ENCODE data around the gene SDK1.
A peak's percentile ranks its signal among the peaks of the same experiment; 100 is the strongest.

Gene SDK1

DNA sequence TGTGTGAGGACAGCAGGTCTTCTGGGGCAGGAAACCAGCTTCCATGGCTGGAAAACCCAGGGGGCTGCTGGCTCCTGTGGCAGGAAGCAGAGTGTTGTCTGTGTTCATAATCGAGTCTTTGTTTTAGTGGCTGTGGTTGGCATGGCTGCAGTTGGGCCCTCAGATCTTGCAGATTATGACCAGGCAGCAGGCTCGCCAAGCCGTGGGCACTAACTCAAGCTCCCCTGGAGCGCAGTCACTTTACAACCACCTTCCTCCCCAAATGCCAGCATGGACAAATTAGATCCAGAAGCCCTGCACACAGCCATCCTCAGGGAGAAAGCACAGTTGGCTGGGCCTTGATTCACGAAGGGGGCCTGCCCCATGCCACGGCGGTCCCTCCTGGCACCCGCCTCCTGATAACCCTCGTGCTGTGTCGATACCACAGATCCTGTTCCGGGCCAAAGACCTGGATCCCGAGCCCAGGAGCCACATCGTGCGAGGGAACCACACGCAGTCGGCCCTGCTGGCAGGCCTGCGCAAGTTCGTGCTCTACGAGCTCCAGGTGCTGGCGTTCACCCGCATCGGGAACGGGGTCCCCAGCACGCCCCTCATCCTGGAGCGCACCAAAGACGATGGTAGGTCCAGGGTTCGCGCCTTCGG, 828.5 kb downstream of the SDK1 start:
- no peak for DNase-seq

DNA sequence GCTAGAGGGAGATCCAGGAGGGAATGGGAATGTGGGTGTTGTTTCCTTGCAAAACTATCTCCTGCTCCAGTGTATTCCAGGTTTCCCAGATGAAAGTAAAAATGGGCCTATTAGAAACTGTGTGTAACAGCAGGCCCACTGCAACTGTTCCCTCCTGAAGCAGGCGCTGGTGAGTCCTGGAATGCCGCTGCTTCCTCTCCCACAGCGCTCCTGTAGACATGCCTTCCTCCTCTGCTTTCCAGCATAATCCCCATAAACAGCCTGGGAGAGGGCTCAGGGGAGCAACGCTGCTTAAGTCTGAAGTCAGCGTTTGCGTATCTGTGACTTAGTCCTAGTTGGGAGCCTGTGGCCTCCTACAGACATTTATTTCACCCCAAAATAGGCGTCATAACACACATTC, 830.0 kb downstream of the SDK1 start:
- peak; percentile 30 for DNase-seq

DNA sequence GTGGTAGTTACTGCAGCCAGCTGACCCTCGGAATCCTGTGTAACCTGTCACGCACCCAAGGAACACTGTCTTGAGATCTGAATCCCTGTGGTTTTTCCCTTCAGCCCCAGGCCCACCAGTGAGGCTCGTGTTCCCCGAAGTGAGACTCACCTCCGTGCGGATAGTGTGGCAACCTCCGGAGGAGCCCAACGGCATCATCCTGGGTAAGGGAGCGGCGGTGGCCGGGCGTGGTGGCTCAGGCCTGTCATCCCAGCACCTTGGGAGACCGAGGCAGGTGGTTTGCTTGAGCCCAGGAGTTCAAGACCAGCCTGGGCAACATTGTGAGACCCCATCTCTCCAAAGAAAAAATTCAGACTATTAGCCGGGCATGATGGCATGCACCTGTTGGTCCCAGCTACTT, 831.2 kb downstream of the SDK1 start:
- no peak for DNase-seq

DNA sequence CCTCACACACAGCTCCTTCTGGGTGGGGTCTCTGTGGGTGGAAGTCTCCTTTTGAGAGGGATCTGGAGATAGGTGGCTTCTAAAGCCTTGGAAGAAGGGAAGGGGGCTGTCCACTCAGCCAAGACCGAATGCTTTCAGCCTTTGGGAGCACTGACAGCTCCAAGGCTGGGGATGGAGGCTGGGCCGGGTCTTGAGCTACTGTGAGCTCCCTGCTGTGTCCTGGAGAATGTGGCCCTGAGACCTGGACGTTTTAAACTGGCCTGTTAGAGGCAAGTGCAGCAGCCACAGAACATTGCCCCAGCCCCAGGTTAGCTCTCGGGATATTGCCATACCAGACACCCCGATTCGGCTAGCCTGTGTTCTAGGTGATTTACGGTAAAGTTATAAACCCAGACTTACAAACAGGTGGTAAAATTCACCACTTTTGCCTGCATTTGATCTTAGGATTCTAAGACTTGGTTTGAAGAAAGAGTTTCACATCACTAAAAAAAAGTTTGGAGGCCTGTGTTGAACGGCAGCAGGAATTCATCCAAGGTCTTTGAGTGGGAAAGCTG, 832.5 kb downstream of the SDK1 start:
- no peak for DNase-seq

DNA sequence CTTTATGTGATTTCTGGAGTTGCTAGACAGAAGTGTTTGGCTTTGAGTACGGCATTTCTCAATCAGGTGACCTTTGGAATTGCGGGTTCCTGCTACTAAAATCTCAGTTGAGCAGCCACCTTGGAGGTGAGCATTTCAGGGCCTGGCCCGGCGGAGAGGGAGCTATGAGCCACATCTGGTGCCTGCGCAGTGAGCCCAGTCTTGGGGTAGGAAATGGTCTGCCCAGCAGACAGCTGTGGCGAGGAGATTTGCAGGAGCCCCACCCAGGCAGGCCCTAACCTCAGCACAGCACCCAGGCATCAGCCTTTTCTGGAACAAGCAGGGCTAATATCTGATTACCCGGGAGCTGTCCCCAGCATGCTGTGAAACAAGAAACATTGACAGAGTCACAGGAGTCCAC, 833.2 kb downstream of the SDK1 start:
- no peak for DNase-seq

DNA sequence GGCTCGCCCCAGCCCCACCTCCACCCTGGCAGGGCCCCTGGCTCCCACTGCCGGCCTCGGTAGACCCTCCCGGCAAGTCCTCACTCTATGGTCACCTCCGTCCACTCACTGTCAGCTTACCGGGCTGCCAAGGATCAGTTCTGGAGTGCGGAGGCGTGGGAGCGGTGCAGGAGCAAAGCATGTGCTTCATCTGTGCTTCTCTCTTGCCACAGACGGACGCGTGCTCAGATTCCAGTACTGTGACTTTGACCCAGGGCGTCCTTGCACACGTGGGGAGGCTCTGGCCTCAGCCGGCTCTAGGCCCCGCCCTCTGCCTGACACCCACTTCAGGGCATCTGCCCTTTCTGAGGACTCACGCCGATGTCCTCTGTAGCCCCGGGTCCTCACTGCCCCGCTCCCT, 833.6 kb downstream of the SDK1 start:
- DNase-seq = no peak

DNA sequence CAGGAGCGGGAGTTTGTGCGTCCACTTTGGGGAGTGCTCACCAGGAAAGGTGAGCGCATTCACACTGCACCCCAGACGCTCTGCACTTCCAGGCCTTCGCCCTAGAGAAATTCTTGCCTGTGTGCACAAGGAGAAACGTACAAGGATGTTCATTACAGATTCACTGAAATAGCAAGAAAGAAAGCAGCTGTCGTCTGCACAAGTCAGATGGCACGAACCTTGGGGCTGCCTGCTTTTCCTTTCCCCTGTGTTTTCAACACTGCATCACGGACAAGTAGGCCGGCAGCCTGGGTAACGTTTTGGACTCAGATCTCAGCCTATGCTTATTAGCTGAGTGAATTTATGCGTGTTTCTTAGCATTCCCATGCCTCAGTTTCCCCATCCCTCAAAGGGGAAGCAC, 834.2 kb downstream of the SDK1 start:
- DNase-seq = no peak

DNA sequence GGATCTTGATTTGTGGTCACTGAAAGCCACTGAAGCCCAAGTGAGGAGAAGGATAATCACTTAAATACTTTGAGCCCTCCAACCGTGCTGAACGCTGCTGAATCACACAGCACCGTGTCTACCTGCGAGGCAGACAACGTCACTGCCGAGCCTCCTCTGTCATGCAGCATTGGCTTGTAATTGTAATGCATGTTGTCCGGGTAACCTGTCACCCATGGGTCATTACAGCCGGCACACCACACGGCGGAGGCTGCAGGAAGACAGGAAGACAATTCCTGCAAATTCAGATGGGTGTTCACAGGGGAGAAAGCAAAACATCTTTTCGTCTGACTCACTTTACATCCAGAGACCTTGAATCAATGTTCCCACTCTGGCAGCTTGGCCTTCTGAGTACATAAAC, 835.0 kb downstream of the SDK1 start:
- no peak for DNase-seq

DNA sequence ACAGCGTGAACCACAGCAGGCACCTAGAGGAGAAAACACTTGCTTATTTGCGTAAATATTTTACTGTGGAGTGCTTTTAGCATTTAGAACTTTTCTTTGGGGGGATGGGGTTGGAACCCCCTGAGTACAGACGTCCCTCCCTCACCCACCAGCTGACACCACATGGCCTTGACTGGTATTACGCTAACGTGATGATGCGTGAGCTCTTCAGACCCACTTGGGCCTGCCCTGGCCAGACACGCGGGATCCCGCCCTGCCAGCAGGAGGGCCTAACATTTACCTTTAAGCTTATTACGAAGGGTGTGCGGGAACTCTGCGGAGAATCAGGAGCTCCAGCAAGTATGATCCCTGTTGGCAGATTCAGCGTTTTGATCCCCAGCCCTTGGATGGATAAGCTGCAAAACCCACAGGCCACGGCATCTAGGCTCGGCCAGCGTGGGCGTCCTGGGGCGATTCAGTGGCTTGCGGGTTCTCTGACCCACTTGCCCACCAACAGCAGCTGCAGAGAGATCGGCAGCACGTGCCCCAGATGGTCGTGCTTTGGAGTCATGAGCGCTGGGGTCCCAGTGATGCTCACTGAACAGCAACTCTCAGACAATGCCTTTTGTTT, 835.6 kb downstream of the SDK1 start:
- peak; percentile 4 for DNase-seq

DNA sequence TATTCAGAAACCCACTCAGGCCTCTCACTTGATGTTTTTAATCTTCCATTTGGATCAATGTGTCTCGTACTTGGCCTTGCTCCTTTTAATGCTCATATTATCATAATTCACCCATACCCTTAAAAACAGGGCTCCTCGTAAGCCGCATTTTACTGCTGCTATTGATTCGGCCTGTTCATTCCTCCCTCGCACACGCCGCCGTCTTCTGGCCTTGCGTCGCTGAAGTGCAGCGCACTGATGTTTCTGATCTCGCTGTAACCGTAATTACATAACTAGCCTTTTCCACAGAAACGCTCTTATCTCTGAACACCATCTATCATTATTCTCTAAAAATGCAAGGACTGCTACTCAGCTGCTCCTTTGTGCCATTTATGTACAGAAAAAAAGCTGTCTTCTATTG, 836.5 kb downstream of the SDK1 start:
- no peak for DNase-seq

DNA sequence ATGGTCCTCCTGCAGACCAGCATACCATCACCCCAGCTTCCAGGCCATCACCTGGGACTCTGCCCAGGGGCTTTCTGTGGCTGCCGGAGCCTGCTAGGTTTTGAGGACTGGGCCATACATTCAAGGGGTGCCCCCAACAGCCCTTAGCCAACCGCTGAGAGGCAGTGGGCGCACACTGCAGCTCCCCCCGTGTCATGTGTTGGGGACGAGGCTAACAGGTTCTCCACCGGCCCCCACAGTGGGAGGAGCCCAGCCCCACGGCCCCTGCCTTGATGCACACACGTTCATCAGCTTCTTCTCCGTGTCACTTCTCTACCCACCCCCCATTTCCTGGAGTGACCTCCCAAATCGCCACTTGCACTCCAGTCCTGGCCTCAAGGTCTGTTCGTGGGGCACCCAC, 837.8 kb downstream of the SDK1 start:
- no peak for DNase-seq

DNA sequence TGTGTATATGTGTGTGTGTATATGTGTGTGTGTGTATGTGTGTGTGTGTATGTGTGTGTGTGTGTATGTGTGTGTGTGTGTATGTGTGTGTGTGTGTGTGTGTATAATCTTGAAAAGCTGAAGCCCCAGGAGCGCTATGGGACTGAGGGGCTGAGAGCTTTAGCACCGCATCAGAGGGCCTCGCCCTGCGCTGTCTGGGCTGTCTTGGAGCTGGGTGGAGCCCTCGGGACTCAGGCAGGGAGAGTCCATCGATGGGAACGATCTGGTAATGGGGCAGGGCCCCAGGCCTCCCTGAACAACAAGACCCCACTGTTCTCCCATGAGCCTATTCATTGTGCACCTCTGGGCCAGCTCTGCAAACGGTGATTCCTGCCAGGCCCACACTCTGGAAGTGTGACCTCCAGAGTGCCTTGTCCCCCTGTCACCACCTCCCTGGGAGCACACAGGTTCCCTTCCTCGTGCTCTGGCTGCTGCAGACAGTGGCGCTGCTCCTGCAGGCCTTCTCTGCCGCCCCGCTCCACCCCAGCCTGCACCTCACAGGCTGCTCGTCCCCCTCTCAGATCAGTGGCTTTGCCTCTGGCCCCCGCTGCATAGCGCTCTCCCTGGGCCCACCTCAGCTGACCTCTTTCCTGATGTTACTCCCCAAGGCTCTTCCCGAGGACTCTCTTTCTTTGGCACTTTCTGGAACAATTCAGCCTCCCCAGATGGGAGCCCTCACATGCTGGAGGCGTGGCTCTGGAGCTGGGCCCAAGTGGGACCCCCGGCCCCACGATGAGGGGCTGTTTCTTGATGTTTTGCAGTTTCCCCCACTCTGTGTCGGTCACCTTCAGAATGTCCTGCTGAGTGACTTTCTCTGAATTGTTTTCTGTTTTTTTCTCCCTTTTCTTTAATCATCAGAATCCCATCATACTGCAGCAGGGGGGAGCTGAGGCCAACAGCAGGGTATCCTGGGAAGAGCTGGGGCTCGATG, 838.9 kb downstream of the SDK1 start:
- no peak for DNase-seq

DNA sequence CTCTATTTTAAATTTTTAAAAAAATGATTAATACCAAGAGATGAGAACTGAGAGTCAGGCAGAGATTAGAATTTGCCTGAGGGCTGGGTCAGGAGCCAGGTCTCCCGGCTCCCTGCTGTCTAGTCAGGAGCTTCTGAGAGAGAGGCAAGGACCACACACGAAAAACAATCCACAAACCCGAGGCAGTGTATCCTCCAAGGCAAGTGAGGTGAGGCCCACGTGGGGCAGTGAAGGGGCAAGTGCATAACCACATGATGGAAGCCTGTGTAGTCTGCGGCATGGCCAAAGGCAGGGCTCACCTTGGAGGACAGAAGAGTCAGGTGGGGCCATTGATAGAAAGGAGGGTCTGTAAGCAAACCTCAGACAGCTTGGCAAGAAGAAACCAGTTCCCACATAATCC, 839.9 kb downstream of the SDK1 start:
- no peak for DNase-seq

DNA sequence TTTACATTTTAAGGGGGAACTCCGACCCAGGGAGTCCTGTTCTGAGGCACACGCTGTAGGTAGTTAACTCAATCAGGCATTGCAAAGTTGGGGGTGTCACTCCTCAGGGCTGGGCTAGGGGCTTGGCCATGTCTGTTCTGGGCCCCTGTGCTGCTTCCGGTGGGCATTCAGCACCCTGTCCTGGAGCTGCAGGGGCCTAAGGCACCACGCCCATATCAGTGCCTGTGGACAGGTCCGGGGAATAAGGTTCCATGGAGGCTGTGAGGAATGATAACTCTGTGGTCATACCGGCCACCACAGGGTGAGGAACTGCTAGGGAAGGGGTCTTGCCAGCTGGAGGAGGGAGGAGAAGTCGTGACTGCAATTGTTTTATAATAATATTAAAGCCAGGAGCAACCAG, 842.0 kb downstream of the SDK1 start:
- no peak for DNase-seq

DNA sequence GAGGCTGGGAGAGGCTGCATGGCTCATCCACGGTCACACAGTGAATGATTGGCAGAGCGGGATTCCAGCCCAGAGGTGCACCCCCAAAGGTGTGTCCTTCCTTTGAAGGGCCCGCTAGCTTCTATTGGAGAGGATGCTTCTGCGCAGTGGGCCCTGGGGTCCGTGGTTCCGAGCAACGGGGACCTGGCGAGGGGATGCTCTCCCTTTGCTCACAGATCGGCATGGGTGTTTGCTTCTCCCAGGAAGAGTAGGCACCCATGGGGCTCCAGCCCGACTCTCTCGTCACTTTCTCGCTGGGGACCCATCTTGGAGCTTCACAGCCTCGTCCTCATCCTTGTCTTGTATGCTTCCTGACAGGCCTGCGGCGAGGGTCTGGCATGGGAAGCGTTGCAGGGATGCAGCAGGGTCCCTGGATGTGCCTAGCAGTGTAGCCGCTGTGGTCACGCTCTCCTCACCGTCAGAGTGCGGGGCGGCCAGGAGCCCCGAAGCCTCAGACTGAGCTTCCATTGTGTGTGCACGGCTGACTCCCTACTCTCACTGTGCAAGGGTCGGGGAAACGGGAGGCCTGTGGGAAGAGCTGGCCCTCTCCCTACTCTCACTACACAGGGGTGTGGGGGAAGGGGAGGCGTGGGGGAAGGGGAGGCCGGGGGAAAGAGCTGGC, 842.6 kb downstream of the SDK1 start:
- no peak for DNase-seq

DNA sequence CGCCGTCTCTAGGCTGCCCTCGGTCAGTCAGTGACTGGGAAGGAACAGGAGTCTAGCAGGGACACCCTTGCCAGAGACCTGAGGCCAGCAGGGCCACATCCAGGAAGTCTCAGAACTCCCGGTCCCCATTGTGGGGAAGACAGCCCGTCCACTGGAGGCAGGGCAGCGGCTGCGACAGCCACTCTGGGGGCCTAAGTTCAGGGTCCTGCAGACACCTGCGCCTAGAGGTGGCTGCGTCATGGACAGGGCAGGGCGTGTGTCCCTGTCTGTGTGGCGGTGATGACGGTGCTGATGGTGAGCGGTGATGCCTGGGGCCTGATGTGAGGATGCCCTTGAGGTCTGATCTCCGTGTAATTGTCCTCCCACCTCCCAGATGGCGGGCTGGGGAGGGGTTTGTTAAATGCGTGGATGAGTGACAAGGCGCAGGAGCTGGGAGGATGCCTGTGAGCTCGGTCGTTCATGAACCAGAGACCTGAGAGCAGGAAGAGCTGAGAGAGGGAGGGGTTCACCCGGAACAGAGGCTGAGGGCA, 843.2 kb downstream of the SDK1 start:
- DNase-seq = no peak

DNA sequence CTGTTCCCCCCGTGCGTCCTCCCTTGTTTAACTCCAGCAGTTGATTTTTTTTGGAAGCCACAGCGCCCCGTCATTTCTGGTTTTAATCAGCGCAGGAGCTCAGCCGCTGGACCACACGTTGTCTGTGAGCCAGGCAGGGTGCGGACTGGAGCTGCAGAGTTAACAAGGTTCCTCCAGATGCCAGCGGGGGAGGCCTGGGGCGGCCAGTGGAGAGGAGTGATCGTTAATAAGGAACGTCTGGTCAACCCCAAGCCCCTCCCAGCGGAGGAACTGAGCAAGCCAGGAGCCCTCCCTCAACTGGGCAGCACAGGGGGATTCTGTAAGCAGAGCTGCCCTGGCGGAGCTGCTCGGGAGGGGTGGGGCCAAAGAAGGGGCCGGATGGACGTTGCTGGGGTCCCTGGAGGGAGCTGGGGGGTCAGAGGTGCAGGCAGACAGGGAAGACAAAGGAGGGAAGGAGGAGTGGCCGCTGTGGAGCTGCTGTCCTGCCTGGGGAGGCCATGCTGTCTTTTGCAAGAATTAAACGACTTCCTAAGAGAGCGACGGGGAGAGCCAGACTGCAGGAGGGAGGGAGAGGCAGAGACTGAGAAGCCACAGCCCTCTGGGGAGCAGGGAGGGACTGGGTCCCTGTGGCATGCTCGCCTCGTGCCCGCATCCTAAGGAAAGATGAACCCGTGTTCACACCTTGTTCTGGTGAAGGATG, 843.9 kb downstream of the SDK1 start:
- DNase-seq = no peak

DNA sequence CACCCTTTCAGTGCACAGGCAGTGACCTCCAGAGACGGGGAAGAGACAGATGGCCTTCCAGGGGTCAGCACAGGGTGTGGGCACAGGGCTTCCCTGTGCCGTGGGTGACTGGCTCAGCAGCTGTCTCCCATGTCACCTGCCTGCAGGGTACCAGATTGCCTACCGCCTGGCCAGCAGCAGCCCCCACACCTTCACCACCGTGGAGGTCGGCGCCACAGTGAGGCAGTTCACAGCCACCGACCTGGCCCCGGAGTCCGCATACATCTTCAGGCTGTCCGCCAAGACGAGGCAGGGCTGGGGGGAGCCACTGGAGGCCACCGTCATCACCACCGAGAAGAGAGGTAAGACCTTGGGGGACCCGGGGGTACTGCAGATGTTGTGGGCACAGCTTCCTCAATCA, 844.5 kb downstream of the SDK1 start:
- DNase-seq = no peak

DNA sequence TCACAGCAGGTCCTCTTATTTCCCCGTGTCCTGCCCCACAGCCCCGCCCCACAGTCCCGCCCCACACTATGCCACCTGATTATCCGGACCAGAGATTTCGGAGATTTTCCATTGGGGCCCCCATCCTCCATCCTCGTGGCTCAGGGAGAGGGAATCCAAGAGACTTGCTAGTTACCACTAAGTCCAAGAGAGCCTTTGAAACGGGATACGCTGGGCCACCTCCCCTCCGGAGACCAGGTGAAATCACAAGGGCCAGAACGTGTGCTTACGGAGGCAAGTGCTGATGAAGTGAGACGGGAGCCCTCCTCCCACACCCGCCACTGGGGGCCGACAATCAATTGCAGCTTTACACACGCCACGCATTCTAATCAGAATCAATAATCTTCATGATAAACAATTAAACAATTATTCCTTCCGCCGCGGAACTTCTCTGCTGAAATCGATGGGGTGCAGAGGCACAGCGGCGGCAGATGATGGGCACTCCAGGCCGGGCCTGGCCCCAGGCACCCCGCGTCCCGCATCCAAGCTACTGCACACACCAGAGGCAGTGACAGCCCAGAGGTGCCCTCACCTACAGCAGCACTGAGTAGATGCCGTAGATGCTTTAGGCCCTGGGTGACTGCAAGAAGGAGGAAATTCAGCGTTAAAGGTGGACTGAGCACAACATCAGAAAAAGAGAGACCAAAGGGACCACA, 847.0 kb downstream of the SDK1 start:
- DNase-seq = no peak

DNA sequence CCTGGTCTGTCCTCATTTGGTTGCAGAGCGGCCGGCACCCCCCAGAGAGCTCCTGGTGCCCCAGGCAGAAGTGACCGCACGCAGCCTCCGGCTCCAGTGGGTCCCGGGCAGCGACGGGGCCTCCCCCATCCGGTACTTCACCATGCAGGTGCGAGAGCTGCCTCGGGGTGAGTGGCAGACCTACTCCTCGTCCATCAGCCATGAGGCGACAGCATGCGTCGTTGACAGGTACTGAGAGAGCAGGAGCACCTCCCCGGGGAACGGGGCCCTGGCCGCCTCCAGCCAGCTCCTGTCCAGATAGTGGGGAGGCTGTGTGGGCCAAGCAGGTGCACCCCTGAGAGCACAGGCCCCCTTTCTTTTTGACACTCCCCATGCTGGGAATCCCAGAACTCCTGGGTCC, 848.2 kb downstream of the SDK1 start:
- no peak for DNase-seq

DNA sequence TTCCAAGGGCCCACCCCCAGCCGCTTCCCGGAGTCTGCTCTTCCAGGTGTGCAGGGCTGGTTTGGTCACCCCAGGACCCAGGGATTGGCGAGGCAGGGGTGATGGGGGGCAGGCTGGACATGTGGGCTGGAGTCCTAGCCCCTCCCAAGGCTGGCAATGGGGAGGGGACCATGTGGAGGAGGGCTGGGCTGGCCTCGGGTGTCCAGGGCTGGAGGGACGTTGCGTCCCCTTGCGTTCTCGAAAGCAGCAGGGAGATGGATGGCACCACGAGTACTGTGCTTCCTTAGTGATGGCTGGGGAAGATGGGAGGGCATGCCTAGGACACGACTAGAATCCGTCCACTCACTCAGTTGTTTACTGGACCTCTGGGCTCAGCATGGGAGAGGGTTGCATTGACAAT, 848.6 kb downstream of the SDK1 start:
- DNase-seq = no peak

DNA sequence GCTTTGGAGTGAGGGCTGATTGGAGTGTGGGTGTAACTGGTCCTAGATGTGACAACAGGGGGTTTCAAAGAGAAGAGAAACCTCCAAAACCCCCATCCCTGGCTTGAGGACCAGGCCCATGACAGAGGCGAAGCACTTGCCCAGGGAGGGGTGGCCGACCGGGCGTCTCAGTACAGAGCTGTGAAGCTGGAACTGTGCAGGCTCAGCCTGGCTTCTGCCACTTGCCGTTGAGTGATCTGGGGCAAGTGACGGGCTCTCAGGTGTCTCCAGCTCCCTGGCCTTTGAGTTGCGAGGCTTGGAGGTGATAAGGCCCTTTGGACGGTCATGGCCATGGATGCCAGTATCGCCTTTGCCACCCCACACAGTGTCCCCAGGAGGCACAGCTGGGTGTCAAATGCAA, 849.7 kb downstream of the SDK1 start:
- no peak for DNase-seq
